Measurements from ENCODE around the gene PNN. TPM values are rescaled to one million over a fixed set of nuclear protein-coding genes. Genes with fewer than 3 reads are reported as not detected.
A peak's percentile ranks its signal among the peaks of the same experiment; 100 is the strongest.
"Not testable (repeated sequence)": the region's sequence is repeated elsewhere in the genome, so short reads cannot be mapped to it uniquely, and the experiment has no call there.

PNN gene
- total and polyA plus RNA-seq, 2 of the 4 experiments (the other 2 are of a cell fraction) = 14.9 to 28.8 TPM

DNA sequence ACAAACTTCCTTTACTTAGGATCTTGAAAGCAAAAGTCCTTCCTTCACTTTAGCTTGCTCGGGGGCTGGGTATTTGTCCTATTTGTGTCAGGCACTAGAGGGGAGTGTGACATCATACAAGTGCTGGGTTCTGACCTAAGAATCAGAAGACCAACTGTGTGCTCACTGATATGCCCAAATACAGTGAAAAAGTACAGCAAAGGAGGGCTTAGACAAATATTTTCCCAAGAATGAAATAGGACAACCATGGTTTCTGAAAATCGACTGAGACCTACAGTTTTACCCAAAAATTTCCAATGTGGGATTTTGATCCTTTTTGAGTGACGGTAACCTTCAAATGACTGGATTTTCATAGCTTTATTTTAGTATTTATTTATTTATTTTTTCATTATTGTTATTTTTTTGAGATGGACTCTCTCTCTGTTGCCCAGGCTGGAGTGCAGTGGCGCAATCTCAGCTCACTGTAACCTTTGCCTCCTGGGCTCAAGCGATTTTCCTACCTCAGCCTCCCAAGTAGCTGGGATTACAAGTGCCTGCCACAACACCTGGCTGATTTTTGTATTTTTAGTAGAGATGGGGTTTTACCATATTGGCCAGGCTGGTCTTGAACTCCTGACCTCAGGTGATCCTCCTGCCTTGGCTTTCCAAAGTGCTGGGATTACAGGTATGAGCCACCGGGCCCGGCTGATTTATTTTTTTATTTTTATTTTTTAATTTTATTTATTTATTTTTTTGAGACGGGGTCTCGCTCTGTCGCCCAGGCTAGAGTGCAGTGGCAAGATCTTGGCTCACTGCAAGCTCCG is 56.9 kb downstream of the PNN start:
- H3K27ac ChIP-seq (ENCODE audit: insufficient read depth, low read length); H2BK20ac ChIP-seq (ENCODE audit: low read depth, low read length); H3K79me1 ChIP-seq (ENCODE audit: low read depth in 1 of 2, low read length in 2 of 2); H2BK120ac ChIP-seq (ENCODE audit: low read depth, low read length); in situ Hi-C loops (cut with MboI; ENCODE audit: low sequenced_read_pairs); H3K4ac ChIP-seq (ENCODE audit: low read depth, low read length); H3K18ac ChIP-seq (ENCODE audit: low read depth, low read length); H4K20me1 ChIP-seq (ENCODE audit: insufficient read depth, low read length); H2AFZ ChIP-seq (replicated peaks; ENCODE audit: low read length, poor library complexity); H3K23ac ChIP-seq (ENCODE audit: low read depth, low read length); H3K9me1 ChIP-seq (ENCODE audit: insufficient read depth, low read length); POLR2A ChIA-PET (ENCODE audit: unreplicated experiment); H4K91ac ChIP-seq (ENCODE audit: insufficient read depth, low read depth, low read length); H2BK5ac ChIP-seq (ENCODE audit: low read depth, low read length, poor library complexity, severe bottlenecking); BruUV-seq (replicated peaks); H3K4me1 ChIP-seq (ENCODE audit: control insufficient read depth, insufficient read depth, low read length); H2AK9ac ChIP-seq (replicated peaks; ENCODE audit: low read depth, low read length, poor library complexity); H3K36me3 ChIP-seq (ENCODE audit: control insufficient read depth, insufficient read depth, low read length); H3K4me2 ChIP-seq (ENCODE audit: low read depth, low read length); H4K5ac ChIP-seq (ENCODE audit: low read depth, low read length); dilution Hi-C loops (cut with HindIII; ENCODE audit: low sequenced_read_pairs, unreplicated experiment); H3K27me3 ChIP-seq (ENCODE audit: control insufficient read depth, insufficient read depth, low read length); H3K56ac ChIP-seq (ENCODE audit: extremely low read depth, insufficient read depth, low read length); H3K4me3 ChIP-seq (ENCODE audit: insufficient read depth, low read depth, low read length); H4K8ac ChIP-seq (ENCODE audit: low read depth in 2 of 2, low read length in 2 of 2); H3K9me3 ChIP-seq (ENCODE audit: control insufficient read depth, insufficient read depth, low read length); H2AK5ac ChIP-seq (ENCODE audit: low read depth, low read length); H3K9ac ChIP-seq (ENCODE audit: low read depth, low read length); H2BK15ac ChIP-seq (ENCODE audit: low read depth, low read length); H3K14ac ChIP-seq (replicated peaks; ENCODE audit: low read depth, low read length): not testable (repeated sequence)
- intact Hi-C loops (cut with micrococcal nuclease) = loop anchor here (2.0 kb wide), 2 partner anchors 15 to 57 kb away; partner anchors contain the start of gene PNN
- peak; percentile 52 for DNase-seq
- no CpG with 5 or more reads among the region's 11 CpGs for WGBS, 2 experiments (ENCODE audit: extremely low coverage in 2 of 2, insufficient read length in 1 of 2)
- CTCF ChIA-PET = interaction anchor here (0.6 to 0.7 kb wide), 3 partner anchors 11 to 217 kb away, joined by 3 read pairs; no protein-coding TSS in a partner anchor
- TF ChIP-seq SMC3 (IDR thresholded peaks at IDR 0.05; ENCODE audit: low read depth, low read length) (0 out of 2 replicates have a peak, but pooled peaks have one; percentile 7), RAD21 (IDR thresholded peaks at IDR 0.05; ENCODE audit: low read length) (peak; percentile 50)
- TF ChIP-seq, protein P1, sequence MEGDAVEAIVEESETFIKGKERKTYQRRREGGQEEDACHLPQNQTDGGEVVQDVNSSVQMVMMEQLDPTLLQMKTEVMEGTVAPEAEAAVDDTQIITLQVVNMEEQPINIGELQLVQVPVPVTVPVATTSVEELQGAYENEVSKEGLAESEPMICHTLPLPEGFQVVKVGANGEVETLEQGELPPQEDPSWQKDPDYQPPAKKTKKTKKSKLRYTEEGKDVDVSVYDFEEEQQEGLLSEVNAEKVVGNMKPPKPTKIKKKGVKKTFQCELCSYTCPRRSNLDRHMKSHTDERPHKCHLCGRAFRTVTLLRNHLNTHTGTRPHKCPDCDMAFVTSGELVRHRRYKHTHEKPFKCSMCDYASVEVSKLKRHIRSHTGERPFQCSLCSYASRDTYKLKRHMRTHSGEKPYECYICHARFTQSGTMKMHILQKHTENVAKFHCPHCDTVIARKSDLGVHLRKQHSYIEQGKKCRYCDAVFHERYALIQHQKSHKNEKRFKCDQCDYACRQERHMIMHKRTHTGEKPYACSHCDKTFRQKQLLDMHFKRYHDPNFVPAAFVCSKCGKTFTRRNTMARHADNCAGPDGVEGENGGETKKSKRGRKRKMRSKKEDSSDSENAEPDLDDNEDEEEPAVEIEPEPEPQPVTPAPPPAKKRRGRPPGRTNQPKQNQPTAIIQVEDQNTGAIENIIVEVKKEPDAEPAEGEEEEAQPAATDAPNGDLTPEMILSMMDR (conservative IDR thresholded peaks at IDR 0.05; ENCODE audit: low read depth, low read length) = peak; percentile 35
- peak; percentile 46; the same call in 1 of the 2 replicates for ATAC-seq (ENCODE audit: low read depth)

Other genes with a start within 250 kb of the PNN start
- 417 and 609 TPM in 2 replicates for gene SEC23A, start 72.0 kb upstream of the PNN start, total RNA-seq (2012; rRNA removed)
- 131 and 141 TPM in 2 replicates for gene SEC23A, start 72.0 kb upstream of the PNN start, polyA plus RNA-seq (2012; rRNA removed)
- 10.6 and 12.8 TPM in 2 replicates for gene GEMIN2, start 60.9 kb upstream of the PNN start, total RNA-seq (2012; rRNA removed)
- gene GEMIN2, start 60.9 kb upstream of the PNN start, polyA plus RNA-seq (2012; rRNA removed) = 11.2 and 11.9 TPM in 2 replicates
- 17.0 and 32.8 TPM in 2 replicates for gene TRAPPC6B, start 4.9 kb upstream of the PNN start, total RNA-seq (2012; rRNA removed)
- 7.2 and 12.3 TPM in 2 replicates for gene TRAPPC6B, start 4.9 kb upstream of the PNN start, polyA plus RNA-seq (2012; rRNA removed)
- gene MIA2, start 58.7 kb downstream of the PNN start, total RNA-seq (2012; rRNA removed) = 3.9 and 7.8 TPM in 2 replicates
- gene MIA2, start 58.7 kb downstream of the PNN start, polyA plus RNA-seq (2012; rRNA removed) = 6.8 and 7.0 TPM in 2 replicates